GM18507 (cell line): ENCODE results near the gene ADGRL2.

Source experiments
- DNase-seq: peaks from one replicate; pipeline ENCODE4 v3.0.0; 2011; ENCODE audit warnings: low read depth; ENCODE audit not compliant: insufficient read length; ENCODE audit errors: extremely low spot score
- FAIRE-seq: peaks from 2 replicates; lab custom pipeline; 2011; peaks lifted over from hg19 to GRCh38; lab: Jason Lieb, UNC

Gene ADGRL2

GRCh38 chr1:81954534-81955020, 153.8 kb downstream of the ADGRL2 start:
- DNase-seq (no peak), FAIRE-seq (no peak)

GRCh38 chr1:81967951-81968350, 167.2 kb downstream of the ADGRL2 start:
- FAIRE-seq (no peak), DNase-seq (no peak)

GRCh38 chr1:81970416-81970815, 169.7 kb downstream of the ADGRL2 start:
- DNase-seq (no peak), FAIRE-seq (no peak)

- FAIRE-seq = no peak
- DNase-seq = no peak
These were observed 173.6 kb downstream of the ADGRL2 start for GRCh38 chr1:81974222-81974841.

GRCh38 chr1:81974883-81975555, 174.3 kb downstream of the ADGRL2 start:
- no peak for FAIRE-seq
- DNase-seq = no peak

GRCh38 chr1:81976539-81976938, 175.8 kb downstream of the ADGRL2 start:
- FAIRE-seq = no peak
- DNase-seq = no peak

GRCh38 chr1:81978945-81979344, 178.2 kb downstream of the ADGRL2 start:
- no peak for DNase-seq
- no peak for FAIRE-seq

GRCh38 chr1:81982523-81982922, 181.8 kb downstream of the ADGRL2 start:
- DNase-seq (no peak), FAIRE-seq (no peak)

- DNase-seq = no peak
- no peak for FAIRE-seq
These were observed 188.8 kb downstream of the ADGRL2 start for GRCh38 chr1:81989524-81989923.

- FAIRE-seq = no peak
- no peak for DNase-seq
These were observed 189.5 kb downstream of the ADGRL2 start for GRCh38 chr1:81990241-81990640.

- no peak for DNase-seq
- FAIRE-seq = no peak
These were observed 197.4 kb downstream of the ADGRL2 start for GRCh38 chr1:81998165-81998564.

GRCh38 chr1:81999364-81999763, 198.6 kb downstream of the ADGRL2 start:
- no peak for FAIRE-seq

GRCh38 chr1:82000221-82000620, 199.5 kb downstream of the ADGRL2 start:
- no peak for DNase-seq
- FAIRE-seq = no peak

More at GRCh38 chr1:81999364-81999763, 198.6 kb downstream of the ADGRL2 start:
- DNase-seq = no peak

- DNase-seq (no peak), FAIRE-seq (no peak)
These were observed 200.6 kb downstream of the ADGRL2 start for GRCh38 chr1:82001345-82001744.

- no peak for DNase-seq
- no peak for FAIRE-seq
These were observed 207.1 kb downstream of the ADGRL2 start for GRCh38 chr1:82007804-82008203.

GRCh38 chr1:82013702-82014101, 213.0 kb downstream of the ADGRL2 start:
- FAIRE-seq = no peak
- no peak for DNase-seq

GRCh38 chr1:82015444-82015843, 214.7 kb downstream of the ADGRL2 start:
- DNase-seq (no peak), FAIRE-seq (no peak)

GRCh38 chr1:82018319-82018718, 217.6 kb downstream of the ADGRL2 start:
- no peak for FAIRE-seq
- no peak for DNase-seq

- DNase-seq (no peak), FAIRE-seq (no peak)
These were observed 218.8 kb downstream of the ADGRL2 start for GRCh38 chr1:82019508-82019907.

GRCh38 chr1:82030830-82031229, 230.1 kb downstream of the ADGRL2 start:
- FAIRE-seq = no peak
- no peak for DNase-seq

GRCh38 chr1:82032068-82032467, 231.3 kb downstream of the ADGRL2 start:
- no peak for FAIRE-seq
- DNase-seq = no peak
